ENCODE data around the gene DDX4.

Gene DDX4

DNA sequence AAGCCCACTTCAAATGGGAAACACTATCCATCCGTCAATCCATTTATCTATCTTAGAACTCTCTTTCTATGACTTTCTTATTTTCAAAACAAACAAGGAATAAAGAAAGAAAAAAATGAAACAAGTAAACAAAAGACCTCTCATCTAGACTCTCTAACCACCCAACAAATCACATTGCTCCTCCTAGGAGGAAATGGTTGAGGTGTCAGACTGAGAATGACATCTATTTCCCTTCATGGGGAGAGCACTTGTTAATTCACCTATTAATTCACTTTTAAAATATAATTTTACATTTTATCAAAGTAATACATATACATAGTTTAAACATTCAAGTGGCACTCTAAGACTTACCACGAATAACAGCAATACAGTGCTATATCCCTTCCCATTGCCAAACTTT, 110.9 kb downstream of the DDX4 start:
- Histone ChIP-seq H3K36me3 (ENCODE audit: control insufficient read depth in 5 of 5, insufficient read depth in 5 of 5, low read length in 5 of 5) (no peaks in the 10 kb centered on the region), H3K4me1 (ENCODE audit: control insufficient read depth in 5 of 5, insufficient read depth in 5 of 5, low read length in 5 of 5) (no peaks in the 10 kb centered on the region), H3K9ac (ENCODE audit: low read length in 5 of 5) (no peak overlapping the region), H3K9me3 (ENCODE audit: control insufficient read depth in 5 of 5, low read length in 5 of 5) (peaks cover 0 to 3% (median 0%) of the 10 kb centered on the region in 5 donors), H3K27ac (ENCODE audit: low read depth, low read length) (no peak overlapping the region), H3K4me3 (ENCODE audit: low read depth in 1 of 5, low read length in 5 of 5) (no peak overlapping the region), H3K27me3 (ENCODE audit: control insufficient read depth in 5 of 5, insufficient read depth in 4 of 5, low read length in 5 of 5) (no peaks in the 10 kb centered on the region)

DNA sequence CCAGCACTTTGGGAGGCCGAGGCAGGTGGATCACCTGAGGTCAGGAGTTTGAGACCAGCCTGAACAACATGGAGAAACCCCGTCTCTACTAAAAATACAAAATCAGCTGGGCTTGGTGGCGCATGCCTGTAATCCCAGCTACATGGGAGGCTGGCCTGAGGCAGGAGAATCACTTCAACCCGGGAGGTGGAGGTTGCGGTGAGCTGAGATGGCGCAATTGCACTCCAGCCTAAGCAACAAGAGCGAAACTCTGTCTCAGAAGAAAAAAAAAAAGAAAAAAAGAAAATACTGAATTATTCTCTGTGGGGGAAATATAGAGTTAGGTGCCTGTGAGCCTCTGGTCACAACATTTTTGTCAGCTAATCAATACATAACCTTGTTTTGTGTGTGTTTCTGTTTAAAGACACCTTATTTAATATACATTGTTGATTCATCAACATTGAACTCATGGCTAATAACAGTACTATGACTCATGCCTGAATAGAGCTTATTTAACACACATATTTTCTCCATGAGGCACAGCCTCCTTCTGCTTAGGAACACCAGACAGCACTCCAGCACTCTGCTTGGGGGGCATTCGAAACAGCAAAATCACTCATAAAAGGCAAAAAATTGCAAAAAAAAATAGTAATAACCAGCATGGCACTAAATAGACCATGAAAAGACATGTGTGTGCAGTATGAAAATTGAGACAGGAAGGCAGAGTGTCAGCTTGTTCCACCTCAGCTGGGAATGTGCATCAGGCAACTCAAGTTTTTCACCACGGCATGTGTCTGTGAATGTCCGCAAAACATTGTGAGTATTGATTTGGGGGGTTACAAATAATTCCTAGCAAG, 113.2 kb downstream of the DDX4 start, which contains the start of gene IL31RA:
Gene IL31RA (plus strand): TSS at position 519 of the 836 bp plus-strand sequence. CDS start 214 bp downstream, at position 733.
- no peak within 1 kb of the TSS for H3K27ac ChIP-seq (ENCODE audit: low read depth, low read length)
- peaks cover 0 to 6% (median 0%) of the 10 kb centered on the region in 5 donors for H3K4me1 ChIP-seq (ENCODE audit: control insufficient read depth in 5 of 5, insufficient read depth in 5 of 5, low read length in 5 of 5)
- no peaks in the 10 kb centered on the region for H3K27me3 ChIP-seq (ENCODE audit: control insufficient read depth in 5 of 5, insufficient read depth in 4 of 5, low read length in 5 of 5)
- no peak within 1 kb of the TSS for H3K9ac ChIP-seq (ENCODE audit: low read length in 5 of 5)
- no peaks in the 10 kb centered on the region for H3K9me3 ChIP-seq (ENCODE audit: control insufficient read depth in 5 of 5, low read length in 5 of 5)
- H3K36me3 ChIP-seq (ENCODE audit: control insufficient read depth in 5 of 5, insufficient read depth in 5 of 5, low read length in 5 of 5) = no peaks in the 10 kb centered on the region
- no peak within 1 kb of the TSS for H3K4me3 ChIP-seq (ENCODE audit: low read depth in 1 of 5, low read length in 5 of 5)

DNA sequence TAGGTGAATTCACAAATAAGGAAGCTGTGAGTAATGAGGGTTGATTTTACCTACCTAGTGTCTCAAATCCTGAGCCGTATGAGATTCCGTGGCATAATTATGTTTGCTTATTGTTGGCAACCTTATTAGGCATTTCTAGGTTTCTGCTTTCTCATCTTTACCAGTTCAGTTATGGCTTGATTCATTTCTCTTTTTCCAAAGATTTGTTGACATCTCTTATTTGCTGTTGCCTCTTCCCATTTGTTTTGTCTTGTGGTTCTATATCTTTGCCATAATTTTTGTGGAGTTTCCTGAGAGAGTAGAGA, 113.8 kb downstream of the DDX4 start:
- Histone ChIP-seq H3K27ac (ENCODE audit: low read depth, low read length) (no peak overlapping the region), H3K4me1 (ENCODE audit: control insufficient read depth in 5 of 5, insufficient read depth in 5 of 5, low read length in 5 of 5) (peaks cover 0 to 7% (median 0%) of the 10 kb centered on the region in 5 donors)

DNA sequence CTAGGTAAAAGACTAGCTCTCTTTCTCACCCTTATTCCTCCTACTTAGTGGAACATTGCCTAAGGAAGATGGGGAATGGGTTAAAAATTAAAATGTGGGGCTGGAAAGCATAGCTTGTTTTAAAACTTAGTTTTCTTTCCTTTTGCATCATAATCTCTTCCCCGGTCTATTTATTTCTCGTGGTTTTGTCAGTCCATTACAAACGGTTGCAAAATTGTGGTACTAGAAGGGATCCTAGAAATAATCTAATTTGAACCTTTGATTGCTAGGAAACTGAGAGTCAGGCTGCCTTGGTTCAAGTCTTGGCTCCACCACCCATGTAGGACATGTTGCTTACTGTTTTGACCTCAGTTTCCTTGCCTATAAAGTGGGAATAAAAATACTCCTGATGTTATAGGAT, 114.6 kb downstream of the DDX4 start:
- Histone ChIP-seq H3K9me3 (ENCODE audit: control insufficient read depth in 5 of 5, low read length in 5 of 5) (no peaks in the 10 kb centered on the region), H3K27ac (ENCODE audit: low read depth, low read length) (no peak overlapping the region), H3K9ac (ENCODE audit: low read length in 5 of 5) (no peak overlapping the region), H3K4me3 (ENCODE audit: low read depth in 1 of 5, low read length in 5 of 5) (no peak overlapping the region), H3K4me1 (ENCODE audit: control insufficient read depth in 5 of 5, insufficient read depth in 5 of 5, low read length in 5 of 5) (peaks cover 0 to 7% (median 0%) of the 10 kb centered on the region in 5 donors), H3K36me3 (ENCODE audit: control insufficient read depth in 5 of 5, insufficient read depth in 5 of 5, low read length in 5 of 5) (no peaks in the 10 kb centered on the region), H3K27me3 (ENCODE audit: control insufficient read depth in 5 of 5, insufficient read depth in 4 of 5, low read length in 5 of 5) (no peaks in the 10 kb centered on the region)

More for the DNA sequence above, 113.8 kb downstream of the DDX4 start:
- Histone ChIP-seq H3K36me3 (ENCODE audit: control insufficient read depth in 5 of 5, insufficient read depth in 5 of 5, low read length in 5 of 5) (no peaks in the 10 kb centered on the region), H3K4me3 (ENCODE audit: low read depth in 1 of 5, low read length in 5 of 5) (no peak overlapping the region), H3K9me3 (ENCODE audit: control insufficient read depth in 5 of 5, low read length in 5 of 5) (no peaks in the 10 kb centered on the region), H3K27me3 (ENCODE audit: control insufficient read depth in 5 of 5, insufficient read depth in 4 of 5, low read length in 5 of 5) (no peaks in the 10 kb centered on the region), H3K9ac (ENCODE audit: low read length in 5 of 5) (no peak overlapping the region)

DNA sequence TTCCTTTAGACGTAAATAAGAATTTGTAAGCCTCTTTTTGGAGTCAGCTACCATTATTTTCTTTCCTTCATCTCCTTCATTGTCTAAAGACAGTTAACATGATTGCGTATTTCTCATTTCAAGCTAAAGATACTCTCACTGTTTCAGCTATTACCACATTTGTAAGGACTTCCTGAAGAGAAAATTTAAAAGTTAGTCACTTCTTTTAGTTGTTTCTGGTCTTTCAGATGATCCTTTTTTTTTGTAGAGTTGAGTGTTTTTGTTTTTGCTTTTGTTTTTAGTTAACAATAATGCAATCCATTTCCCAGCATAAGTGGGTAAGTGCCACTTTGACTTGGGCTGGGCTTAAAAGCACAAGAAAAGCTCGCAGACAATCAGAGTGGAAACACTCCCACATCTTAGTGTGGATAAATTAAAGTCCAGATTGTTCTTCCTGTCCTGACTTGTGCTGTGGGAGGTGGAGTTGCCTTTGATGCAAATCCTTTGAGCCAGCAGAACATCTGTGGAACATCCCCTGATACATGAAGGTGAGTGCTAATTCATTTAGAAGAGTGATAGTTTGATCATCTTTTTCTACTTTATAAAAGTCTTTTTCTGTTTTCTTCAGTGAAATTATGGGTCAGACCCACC, 115.3 kb downstream of the DDX4 start:
- Histone ChIP-seq H3K9ac (ENCODE audit: low read length in 5 of 5) (no peak overlapping the region), H3K4me3 (ENCODE audit: low read depth in 1 of 5, low read length in 5 of 5) (no peak overlapping the region)

DNA sequence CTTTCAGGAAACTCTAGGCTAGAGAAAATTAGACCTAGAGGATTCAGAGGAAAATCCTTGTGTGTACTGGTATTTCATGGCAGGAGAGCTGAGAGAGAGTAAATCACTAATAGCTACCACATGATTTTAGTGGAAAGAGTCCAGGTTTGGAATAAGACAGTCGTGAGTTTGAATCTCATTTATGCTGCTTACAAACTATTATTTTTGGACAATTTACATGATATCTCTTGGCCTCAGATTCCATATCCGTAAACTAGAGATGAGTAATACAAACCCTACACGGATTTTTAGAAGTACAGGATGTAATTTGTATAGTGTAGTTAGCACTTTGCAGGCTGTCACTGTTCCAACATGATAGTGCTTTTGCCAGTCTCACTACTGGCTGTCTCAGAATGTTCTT, 116.0 kb downstream of the DDX4 start:
- H3K4me1 ChIP-seq (ENCODE audit: control insufficient read depth in 5 of 5, insufficient read depth in 5 of 5, low read length in 5 of 5) = peaks cover 0 to 7% (median 0%) of the 10 kb centered on the region in 5 donors
- no peak overlapping the region for H3K9ac ChIP-seq (ENCODE audit: low read length in 5 of 5)
- no peaks in the 10 kb centered on the region for H3K27me3 ChIP-seq (ENCODE audit: control insufficient read depth in 5 of 5, insufficient read depth in 4 of 5, low read length in 5 of 5)
- no peak overlapping the region for H3K27ac ChIP-seq (ENCODE audit: low read depth, low read length)
- no peak overlapping the region for H3K4me3 ChIP-seq (ENCODE audit: low read depth in 1 of 5, low read length in 5 of 5)
- H3K9me3 ChIP-seq (ENCODE audit: control insufficient read depth in 5 of 5, low read length in 5 of 5) = no peaks in the 10 kb centered on the region
- no peaks in the 10 kb centered on the region for H3K36me3 ChIP-seq (ENCODE audit: control insufficient read depth in 5 of 5, insufficient read depth in 5 of 5, low read length in 5 of 5)

More for the DNA sequence above, 115.3 kb downstream of the DDX4 start:
- Histone ChIP-seq H3K36me3 (ENCODE audit: control insufficient read depth in 5 of 5, insufficient read depth in 5 of 5, low read length in 5 of 5) (no peaks in the 10 kb centered on the region), H3K27ac (ENCODE audit: low read depth, low read length) (no peak overlapping the region), H3K9me3 (ENCODE audit: control insufficient read depth in 5 of 5, low read length in 5 of 5) (no peaks in the 10 kb centered on the region), H3K27me3 (ENCODE audit: control insufficient read depth in 5 of 5, insufficient read depth in 4 of 5, low read length in 5 of 5) (no peaks in the 10 kb centered on the region), H3K4me1 (ENCODE audit: control insufficient read depth in 5 of 5, insufficient read depth in 5 of 5, low read length in 5 of 5) (peaks cover 0 to 7% (median 0%) of the 10 kb centered on the region in 5 donors)

DNA sequence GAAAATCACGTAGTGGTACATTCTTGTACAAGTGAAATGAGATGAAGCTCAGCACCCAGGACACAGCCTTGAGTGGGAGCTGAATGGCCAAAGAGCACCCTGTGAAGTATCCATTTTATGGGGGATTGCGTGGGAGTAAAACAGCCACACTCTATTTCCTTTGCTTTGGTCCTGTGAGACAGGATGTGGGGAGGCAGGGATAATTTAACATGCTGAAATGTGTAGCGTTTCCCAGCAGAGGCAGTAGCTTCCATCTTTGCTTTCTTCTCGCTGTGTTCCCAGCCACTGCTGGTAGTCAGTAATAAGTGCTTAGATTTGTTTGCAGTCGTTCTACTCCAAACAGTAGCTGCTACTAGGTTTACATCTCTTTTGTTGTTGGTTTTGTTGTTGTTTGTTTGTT, 117.6 kb downstream of the DDX4 start:
- Histone ChIP-seq H3K27ac (ENCODE audit: low read depth, low read length) (no peak overlapping the region), H3K4me1 (ENCODE audit: control insufficient read depth in 5 of 5, insufficient read depth in 5 of 5, low read length in 5 of 5) (peaks cover 0 to 7% (median 0%) of the 10 kb centered on the region in 5 donors), H3K36me3 (ENCODE audit: control insufficient read depth in 5 of 5, insufficient read depth in 5 of 5, low read length in 5 of 5) (no peaks in the 10 kb centered on the region), H3K9me3 (ENCODE audit: control insufficient read depth in 5 of 5, low read length in 5 of 5) (no peaks in the 10 kb centered on the region), H3K27me3 (ENCODE audit: control insufficient read depth in 5 of 5, insufficient read depth in 4 of 5, low read length in 5 of 5) (no peaks in the 10 kb centered on the region), H3K9ac (ENCODE audit: low read length in 5 of 5) (no peak overlapping the region), H3K4me3 (ENCODE audit: low read depth in 1 of 5, low read length in 5 of 5) (no peak overlapping the region)

DNA sequence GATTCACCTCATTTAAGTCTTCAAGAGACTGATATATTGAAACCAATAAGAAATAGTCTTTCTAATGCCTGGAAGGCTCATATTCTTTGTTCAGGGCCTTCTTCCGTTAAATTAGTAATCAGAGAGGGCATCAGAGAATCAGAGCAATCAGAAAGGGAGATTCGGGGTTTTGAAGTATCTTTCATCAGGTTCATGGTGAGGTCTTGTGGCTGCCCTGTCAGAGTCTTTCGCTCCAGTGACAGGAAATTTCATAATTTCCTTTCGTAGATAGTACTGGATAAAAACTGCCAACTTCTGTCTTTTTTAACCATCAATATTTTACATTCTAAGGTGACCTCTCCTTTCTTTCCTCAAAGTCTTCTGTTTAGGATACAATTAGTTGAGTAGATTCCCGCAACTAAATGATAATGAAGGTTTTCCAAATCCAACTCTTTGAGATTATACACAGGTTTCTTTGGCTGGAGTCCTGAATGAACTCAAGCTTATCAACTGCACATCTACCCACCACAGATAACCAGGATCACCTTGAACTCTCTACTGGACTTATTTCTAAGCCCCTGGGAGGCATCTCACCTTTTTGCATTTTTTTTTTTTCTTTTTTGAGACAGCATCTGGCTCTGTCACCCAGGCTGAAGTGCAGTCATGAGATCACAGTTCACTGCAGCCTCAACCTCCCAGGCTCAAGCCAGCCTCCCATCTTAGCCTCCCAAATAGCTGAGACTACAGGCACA, 118.8 kb downstream of the DDX4 start:
- no peak overlapping the region for H3K27ac ChIP-seq (ENCODE audit: low read depth, low read length)
- H3K36me3 ChIP-seq (ENCODE audit: control insufficient read depth in 5 of 5, insufficient read depth in 5 of 5, low read length in 5 of 5) = no peaks in the 10 kb centered on the region
- no peak overlapping the region for H3K9ac ChIP-seq (ENCODE audit: low read length in 5 of 5)
- H3K4me1 ChIP-seq (ENCODE audit: control insufficient read depth in 5 of 5, insufficient read depth in 5 of 5, low read length in 5 of 5) = peaks cover 0 to 7% (median 0%) of the 10 kb centered on the region in 5 donors
- H3K9me3 ChIP-seq (ENCODE audit: control insufficient read depth in 5 of 5, low read length in 5 of 5) = no peaks in the 10 kb centered on the region
- H3K4me3 ChIP-seq (ENCODE audit: low read depth in 1 of 5, low read length in 5 of 5) = no peak overlapping the region
- no peaks in the 10 kb centered on the region for H3K27me3 ChIP-seq (ENCODE audit: control insufficient read depth in 5 of 5, insufficient read depth in 4 of 5, low read length in 5 of 5)

DNA sequence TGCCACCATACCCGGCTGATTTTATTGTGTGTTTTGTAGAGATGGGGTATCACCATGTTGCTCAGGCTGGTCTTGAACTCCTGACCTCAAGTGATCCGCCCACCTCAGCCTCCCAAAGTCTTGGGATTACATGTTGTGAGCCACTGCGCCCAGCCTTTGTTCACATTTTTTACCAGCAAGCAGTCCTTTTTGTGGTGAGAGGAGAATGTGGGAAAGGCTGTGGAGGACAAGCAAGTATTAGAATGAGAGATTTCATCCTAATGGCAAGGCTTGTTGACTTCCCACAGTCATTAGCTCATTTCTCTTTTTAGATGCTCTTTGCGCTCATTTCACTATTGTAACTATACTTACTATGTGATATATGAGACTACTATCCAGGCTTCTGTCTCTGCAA, 119.4 kb downstream of the DDX4 start:
- H3K4me1 ChIP-seq (ENCODE audit: control insufficient read depth in 5 of 5, insufficient read depth in 5 of 5, low read length in 5 of 5) = peaks cover 0 to 7% (median 0%) of the 10 kb centered on the region in 5 donors
- H3K9me3 ChIP-seq (ENCODE audit: control insufficient read depth in 5 of 5, low read length in 5 of 5) = no peaks in the 10 kb centered on the region
- no peak overlapping the region for H3K27ac ChIP-seq (ENCODE audit: low read depth, low read length)
- no peak overlapping the region for H3K4me3 ChIP-seq (ENCODE audit: low read depth in 1 of 5, low read length in 5 of 5)
- H3K36me3 ChIP-seq (ENCODE audit: control insufficient read depth in 5 of 5, insufficient read depth in 5 of 5, low read length in 5 of 5) = no peaks in the 10 kb centered on the region
- no peak overlapping the region for H3K9ac ChIP-seq (ENCODE audit: low read length in 5 of 5)
- H3K27me3 ChIP-seq (ENCODE audit: control insufficient read depth in 5 of 5, insufficient read depth in 4 of 5, low read length in 5 of 5) = no peaks in the 10 kb centered on the region

DNA sequence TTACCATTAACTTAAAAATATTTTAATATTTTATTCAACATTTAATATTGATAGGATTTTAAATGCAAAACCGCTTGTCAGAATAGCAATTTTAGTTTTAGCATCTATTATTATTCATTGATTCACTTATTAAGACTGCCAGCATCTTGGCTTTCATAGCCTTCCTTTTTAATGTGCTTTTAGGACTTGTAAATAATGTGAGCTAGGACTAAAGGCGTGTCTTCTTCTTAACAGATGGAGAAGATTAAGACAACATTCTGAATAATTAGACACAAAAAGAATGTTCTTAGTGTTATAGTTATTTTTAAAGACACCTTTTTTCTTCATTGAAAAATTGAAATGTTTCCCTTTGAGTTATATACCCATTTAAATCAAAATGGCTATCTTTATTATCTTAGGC, 120.2 kb downstream of the DDX4 start:
- H3K27ac ChIP-seq (ENCODE audit: low read depth, low read length) = no peak overlapping the region

More for the DNA sequence above, 120.2 kb downstream of the DDX4 start:
- Histone ChIP-seq H3K36me3 (ENCODE audit: control insufficient read depth in 5 of 5, insufficient read depth in 5 of 5, low read length in 5 of 5) (no peaks in the 10 kb centered on the region), H3K4me1 (ENCODE audit: control insufficient read depth in 5 of 5, insufficient read depth in 5 of 5, low read length in 5 of 5) (peaks cover 0 to 7% (median 0%) of the 10 kb centered on the region in 5 donors), H3K27me3 (ENCODE audit: control insufficient read depth in 5 of 5, insufficient read depth in 4 of 5, low read length in 5 of 5) (no peaks in the 10 kb centered on the region), H3K9me3 (ENCODE audit: control insufficient read depth in 5 of 5, low read length in 5 of 5) (no peaks in the 10 kb centered on the region), H3K9ac (ENCODE audit: low read length in 5 of 5) (no peak overlapping the region), H3K4me3 (ENCODE audit: low read depth in 1 of 5, low read length in 5 of 5) (no peak overlapping the region)
